ENCODE data around the gene PRKCD. TPM values are rescaled to one million over a fixed set of nuclear protein-coding genes. Genes with fewer than 3 reads are reported as not detected.

PRKCD gene
- total and polyA plus RNA-seq, 2 of the 4 experiments (the other 2 are of a cell fraction), result 4.3 to 19.0 TPM

DNA sequence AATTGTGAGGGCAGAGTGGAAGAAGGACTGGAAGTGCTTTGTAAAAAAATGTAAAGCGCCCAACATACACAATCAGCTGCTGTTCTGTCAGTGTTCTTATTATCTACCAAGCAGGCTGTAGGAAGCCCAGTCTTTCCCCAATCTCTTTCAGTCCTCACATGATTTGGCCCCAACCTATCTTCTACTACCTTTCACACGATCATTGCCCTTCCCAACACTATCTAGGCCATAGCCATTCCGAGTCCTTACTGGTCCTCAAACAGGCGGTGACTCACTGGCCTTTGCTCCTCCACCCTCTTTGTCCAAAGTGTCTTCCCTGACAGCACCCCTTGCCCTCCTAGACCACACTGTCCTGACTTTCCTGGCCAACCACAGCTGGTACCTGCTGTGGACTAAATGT lies 29.9 kb upstream of the PRKCD start:
- Histone ChIP-seq H3K79me1 (ENCODE audit: low read depth in 1 of 2, low read length in 2 of 2) (peaks cover 19 to 30% of the 10 kb centered on the region in 2 experiments), H4K8ac (ENCODE audit: low read depth in 2 of 2, low read length in 2 of 2) (peak overlapping the region; percentile 99), H3K9me3 (ENCODE audit: control insufficient read depth, insufficient read depth, low read length) (no peaks in the 10 kb centered on the region), H3K56ac (ENCODE audit: extremely low read depth, insufficient read depth, low read length) (no peak overlapping the region), H3K4me1 (ENCODE audit: control insufficient read depth, insufficient read depth, low read length) (peaks cover 6% of the 10 kb centered on the region), H2BK20ac (ENCODE audit: low read depth, low read length) (0 out of 2 replicates have a peak overlapping the region, but pooled peaks have one; percentile 5), H2BK5ac (ENCODE audit: low read depth, low read length, poor library complexity, severe bottlenecking) (peak overlapping the region; percentile 83), H3K4me2 (ENCODE audit: low read depth, low read length) (peak overlapping the region; percentile 92), H2BK120ac (ENCODE audit: low read depth, low read length) (peak overlapping the region; percentile 47; the same call in 1 of the 2 replicates), H2AFZ (replicated peaks; ENCODE audit: low read length, poor library complexity) (peak overlapping the region; percentile 97), H3K27ac (ENCODE audit: insufficient read depth, low read length) (peak overlapping the region; percentile 12; the same call in 1 of the 2 replicates), H3K23ac (ENCODE audit: low read depth, low read length) (peak overlapping the region; percentile 51), H4K91ac (ENCODE audit: insufficient read depth, low read depth, low read length) (peak overlapping the region; percentile 86), H3K9me1 (ENCODE audit: insufficient read depth, low read length) (peaks cover 7% of the 10 kb centered on the region), H3K4ac (ENCODE audit: low read depth, low read length) (peak overlapping the region; percentile 75), H4K20me1 (ENCODE audit: insufficient read depth, low read length) (no peaks in the 10 kb centered on the region), H3K9ac (ENCODE audit: low read depth, low read length) (peak overlapping the region; percentile 91; the same call in 1 of the 2 replicates), H3K27me3 (ENCODE audit: control insufficient read depth, insufficient read depth, low read length) (no peaks in the 10 kb centered on the region), H3K4me3 (ENCODE audit: insufficient read depth, low read depth, low read length) (no peak overlapping the region; the same call in 1 of the 2 replicates), H2AK9ac (replicated peaks; ENCODE audit: low read depth, low read length, poor library complexity) (peak overlapping the region; percentile 80), H2BK15ac (ENCODE audit: low read depth, low read length) (peak overlapping the region; percentile 33; the same call in 1 of the 3 replicates), H4K5ac (ENCODE audit: low read depth, low read length) (peak overlapping the region; percentile 98), H3K18ac (ENCODE audit: low read depth, low read length) (no peak overlapping the region; the same call in 1 of the 2 replicates), H3K36me3 (ENCODE audit: control insufficient read depth, insufficient read depth, low read length) (no peaks in the 10 kb centered on the region), H3K14ac (replicated peaks; ENCODE audit: low read depth, low read length) (peak overlapping the region; percentile 85), H2AK5ac (ENCODE audit: low read depth, low read length) (peak overlapping the region; percentile 57; the same call in 1 of the 2 replicates)
- BruUV-seq (replicated peaks), result no TSS peak
- ATAC-seq (ENCODE audit: low read depth), result no peak
- ChIA-PET POLR2A (ENCODE audit: unreplicated experiment) (no interaction called here), CTCF (interaction anchor here (0.5 kb wide), 1 partner anchor 15 kb away, joined by 3 read pairs; no protein-coding TSS in a partner anchor)
- in situ Hi-C loops (cut with MboI; ENCODE audit: low sequenced_read_pairs), result loop anchor here (5.0 kb wide), 1 partner anchor 61 kb away; no protein-coding TSS in a partner anchor
- dilution Hi-C loops (cut with HindIII; ENCODE audit: low sequenced_read_pairs, unreplicated experiment), result no loop called here
- WGBS, 2 experiments (ENCODE audit: extremely low coverage in 2 of 2, insufficient read length in 1 of 2), result 100% methylated on average over 1 of the region's 4 CpGs; no CpG with 5 or more reads in 1 of the 2 experiments
- intact Hi-C loops (cut with micrococcal nuclease), result no loop called here
- no peak for DNase-seq
- TF ChIP-seq POLR2A (IDR thresholded peaks at IDR 0.05; ENCODE audit: low read depth, low read length) (no peak), BHLHE40 (IDR thresholded peaks at IDR 0.05; ENCODE audit: low read depth, low read length) (no peak), RCOR1 (IDR thresholded peaks at IDR 0.05; ENCODE audit: insufficient replicate concordance, low read length) (no peak), RFX5 (IDR thresholded peaks at IDR 0.05; ENCODE audit: low read depth, low read length) (no peak), CHD1 (IDR thresholded peaks at IDR 0.05; ENCODE audit: low read depth, low read length) (no peak), RAD21 (IDR thresholded peaks at IDR 0.05; ENCODE audit: low read length) (no peak), FOS (IDR thresholded peaks at IDR 0.05; ENCODE audit: low read depth, low read length) (no peak), MAFK (IDR thresholded peaks at IDR 0.05; ENCODE audit: low read depth, low read length) (no peak)
- TF ChIP-seq, protein P1, sequence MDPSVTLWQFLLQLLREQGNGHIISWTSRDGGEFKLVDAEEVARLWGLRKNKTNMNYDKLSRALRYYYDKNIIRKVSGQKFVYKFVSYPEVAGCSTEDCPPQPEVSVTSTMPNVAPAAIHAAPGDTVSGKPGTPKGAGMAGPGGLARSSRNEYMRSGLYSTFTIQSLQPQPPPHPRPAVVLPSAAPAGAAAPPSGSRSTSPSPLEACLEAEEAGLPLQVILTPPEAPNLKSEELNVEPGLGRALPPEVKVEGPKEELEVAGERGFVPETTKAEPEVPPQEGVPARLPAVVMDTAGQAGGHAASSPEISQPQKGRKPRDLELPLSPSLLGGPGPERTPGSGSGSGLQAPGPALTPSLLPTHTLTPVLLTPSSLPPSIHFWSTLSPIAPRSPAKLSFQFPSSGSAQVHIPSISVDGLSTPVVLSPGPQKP (IDR thresholded peaks at IDR 0.05; ENCODE audit: borderline replicate concordance, low read depth, low read length), result no peak
- TF ChIP-seq, protein P2, sequence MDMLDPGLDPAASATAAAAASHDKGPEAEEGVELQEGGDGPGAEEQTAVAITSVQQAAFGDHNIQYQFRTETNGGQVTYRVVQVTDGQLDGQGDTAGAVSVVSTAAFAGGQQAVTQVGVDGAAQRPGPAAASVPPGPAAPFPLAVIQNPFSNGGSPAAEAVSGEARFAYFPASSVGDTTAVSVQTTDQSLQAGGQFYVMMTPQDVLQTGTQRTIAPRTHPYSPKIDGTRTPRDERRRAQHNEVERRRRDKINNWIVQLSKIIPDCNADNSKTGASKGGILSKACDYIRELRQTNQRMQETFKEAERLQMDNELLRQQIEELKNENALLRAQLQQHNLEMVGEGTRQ (IDR thresholded peaks at IDR 0.05; ENCODE audit: low read depth, low read length), result no peak

All from IMR-90 (cell line).